Activated CD4-positive, alpha-beta T cell treated with anti-CD3 and anti-CD28 coated beads for 48 hours (primary cell): ENCODE data around the gene HPCAL1.
A peak's percentile ranks its signal among the peaks of the same experiment; 100 is the strongest.

Experiments used
- DNase-seq: peaks from one replicate; pipeline ENCODE4 v3.0.0-alpha.2; 2020

HPCAL1 gene

DNA sequence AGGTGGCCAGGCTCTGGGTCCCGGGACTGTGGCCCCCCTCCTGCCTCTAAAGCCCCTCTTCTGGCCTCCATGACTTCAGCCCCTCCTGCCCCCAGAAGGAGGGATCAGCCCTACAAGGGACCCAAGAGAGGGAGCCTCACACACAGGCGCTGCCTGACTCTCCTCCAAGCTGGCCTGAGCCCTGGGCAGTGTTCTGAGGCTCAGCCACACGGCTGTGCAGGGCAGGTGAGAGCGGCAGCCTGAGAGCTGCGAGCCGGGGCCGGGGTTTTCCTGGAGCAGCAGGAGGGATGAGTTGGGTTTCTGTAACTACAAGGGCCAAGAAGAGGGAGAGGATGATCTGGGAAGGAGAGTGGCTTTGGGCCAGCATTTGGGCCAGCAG, 70.1 kb downstream of the HPCAL1 start:
- no peak for DNase-seq

DNA sequence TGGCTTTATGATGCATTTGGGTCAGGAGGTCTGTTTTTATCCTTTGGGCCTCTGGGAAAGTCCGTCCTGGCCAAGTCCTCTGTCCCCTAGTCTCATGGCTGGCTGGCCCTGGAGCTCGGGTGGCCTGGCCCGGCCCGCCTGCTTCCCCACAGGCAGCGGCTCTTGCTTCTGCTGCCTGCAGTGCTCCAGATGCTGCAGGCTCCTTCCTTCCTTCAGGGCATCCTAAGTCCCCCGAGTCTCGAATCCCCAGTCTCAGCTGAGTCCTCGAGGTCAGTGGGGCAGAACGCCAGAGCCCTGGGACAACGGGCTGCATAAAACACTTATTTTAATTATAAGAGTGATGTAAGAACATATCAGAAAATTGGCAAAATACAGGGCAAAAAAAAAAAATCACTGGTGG, 71.2 kb downstream of the HPCAL1 start:
- DNase-seq = no peak

DNA sequence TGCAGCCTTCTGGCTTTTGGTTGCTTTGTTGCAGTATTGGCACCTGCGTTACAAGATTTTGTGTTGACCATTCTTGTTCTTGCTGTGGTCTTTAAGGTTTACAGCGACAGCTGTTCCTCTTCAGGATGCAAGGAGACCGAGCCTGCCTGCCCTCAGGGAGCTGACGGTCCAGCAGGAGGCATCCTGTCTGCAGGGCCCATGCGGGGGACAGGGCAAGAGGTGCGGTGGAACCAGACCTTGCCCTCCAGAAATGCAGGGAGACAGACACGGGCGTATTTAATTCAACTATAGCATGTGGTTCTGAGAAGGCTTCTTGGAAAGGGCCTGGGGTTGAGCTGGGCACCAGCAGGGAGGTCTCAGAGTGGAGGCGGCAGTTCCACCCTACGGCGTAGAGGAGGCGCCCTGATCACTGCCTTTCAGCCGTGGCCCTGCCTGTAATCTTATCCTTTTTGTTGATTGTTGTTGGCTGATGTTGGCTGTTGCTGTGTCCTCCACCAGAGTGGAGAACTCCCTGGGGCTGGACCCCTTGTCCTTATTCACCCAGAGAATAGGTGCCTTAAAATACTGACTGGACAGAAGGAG, 71.7 kb downstream of the HPCAL1 start:
- no peak for DNase-seq

DNA sequence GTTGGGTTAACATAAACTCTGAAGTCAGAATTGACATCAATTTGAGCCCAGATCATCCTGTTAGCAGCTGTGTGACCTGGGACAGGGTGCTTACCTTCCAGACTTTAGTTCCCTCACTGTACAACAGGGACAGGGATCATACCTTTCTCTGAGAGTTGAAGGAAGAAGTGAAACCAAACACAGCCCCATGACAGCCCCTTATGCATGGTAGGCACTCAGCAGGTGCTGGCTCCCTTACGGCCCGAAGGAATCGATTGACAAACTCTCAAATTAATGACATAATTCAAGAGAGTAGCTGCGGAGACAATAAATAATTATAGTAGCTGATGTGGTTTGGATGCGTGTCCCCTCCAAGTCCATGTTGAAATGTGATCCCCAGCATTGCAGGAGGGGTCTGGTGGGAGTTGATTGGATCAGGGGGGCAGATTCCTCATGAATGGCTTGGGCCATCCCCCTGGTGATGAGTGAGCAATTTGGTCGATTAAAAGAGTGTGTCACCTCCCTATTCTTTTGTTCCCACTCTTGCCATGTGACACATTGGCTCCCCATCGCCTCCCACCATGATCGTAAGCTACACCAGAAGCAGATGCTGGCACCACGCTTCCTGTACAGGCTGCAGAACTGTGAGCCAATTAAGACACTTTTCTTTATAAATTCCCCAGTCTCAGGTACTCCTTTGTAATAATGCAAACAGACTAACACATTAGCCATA, 73.0 kb downstream of the HPCAL1 start:
- peak; percentile 44 for DNase-seq

DNA sequence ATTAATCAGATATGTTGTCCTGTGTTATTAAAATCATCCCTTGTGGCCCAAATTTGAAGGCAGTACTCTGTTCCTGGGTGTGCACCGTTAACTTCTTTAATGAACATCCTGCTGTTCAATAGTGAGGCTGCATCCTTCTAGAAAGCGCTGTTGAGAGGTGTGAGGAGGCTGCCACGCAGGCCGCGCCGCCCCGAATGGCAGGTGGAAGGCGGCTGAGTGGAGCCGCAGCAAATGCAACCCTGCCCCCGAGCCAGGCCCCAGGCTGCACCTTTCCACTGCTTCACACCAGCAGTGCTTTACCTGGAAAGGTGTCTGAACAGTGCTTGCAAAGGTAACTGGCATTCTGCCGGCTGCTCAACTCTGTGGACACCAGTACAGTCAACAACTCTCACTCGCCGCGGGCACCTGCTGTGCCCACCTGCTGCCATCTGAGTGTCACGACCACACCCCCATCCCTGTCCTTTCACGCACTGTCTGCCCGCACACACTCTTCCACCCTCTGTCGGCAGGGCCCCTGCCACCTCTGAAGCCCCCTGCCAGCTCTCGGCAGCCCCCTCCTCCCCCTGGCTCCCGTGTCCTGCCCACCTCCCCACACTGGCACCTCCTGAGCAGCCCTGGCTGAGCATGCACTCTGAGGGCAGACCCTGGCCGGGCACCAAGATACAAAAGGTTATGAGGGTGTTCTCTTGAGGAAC, 74.5 kb downstream of the HPCAL1 start:
- DNase-seq = no peak

DNA sequence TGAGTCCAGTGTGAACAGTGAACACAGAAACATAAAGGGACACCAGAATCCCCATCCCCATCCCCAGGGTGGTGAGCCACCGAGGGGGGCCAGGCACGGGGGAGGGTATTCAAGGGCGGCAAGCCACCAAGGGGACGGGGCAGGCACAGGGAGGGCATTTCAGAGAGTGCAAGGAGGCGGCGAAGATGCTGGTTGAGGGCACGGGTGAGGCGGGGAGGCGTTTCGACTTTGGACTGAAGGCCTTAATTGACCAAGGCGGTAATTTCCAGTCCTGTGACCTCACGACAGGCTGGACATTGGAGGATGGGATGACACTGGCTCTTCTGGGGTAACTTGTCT, 75.0 kb downstream of the HPCAL1 start:
- DNase-seq = no peak

DNA sequence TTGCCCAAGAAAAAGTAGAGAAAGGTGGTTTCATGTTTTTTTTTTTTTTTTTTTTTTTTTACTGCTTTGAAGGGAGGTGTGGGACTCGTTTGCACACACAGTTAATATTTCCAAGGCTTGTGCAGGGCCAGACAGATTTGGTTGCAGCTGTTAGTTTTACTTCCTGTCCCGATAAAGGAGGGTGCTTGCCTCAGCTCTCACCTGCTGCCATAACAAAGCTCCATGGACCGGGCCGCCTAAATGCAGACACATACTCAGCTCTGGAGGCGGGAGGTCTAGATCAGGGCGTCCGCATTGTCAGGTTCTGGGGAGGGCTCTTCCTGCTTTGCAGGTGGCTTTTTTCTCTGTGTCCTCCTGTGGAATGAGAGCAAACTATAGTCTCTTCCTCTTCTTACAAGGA, 75.5 kb downstream of the HPCAL1 start:
- peak; percentile 33 for DNase-seq

DNA sequence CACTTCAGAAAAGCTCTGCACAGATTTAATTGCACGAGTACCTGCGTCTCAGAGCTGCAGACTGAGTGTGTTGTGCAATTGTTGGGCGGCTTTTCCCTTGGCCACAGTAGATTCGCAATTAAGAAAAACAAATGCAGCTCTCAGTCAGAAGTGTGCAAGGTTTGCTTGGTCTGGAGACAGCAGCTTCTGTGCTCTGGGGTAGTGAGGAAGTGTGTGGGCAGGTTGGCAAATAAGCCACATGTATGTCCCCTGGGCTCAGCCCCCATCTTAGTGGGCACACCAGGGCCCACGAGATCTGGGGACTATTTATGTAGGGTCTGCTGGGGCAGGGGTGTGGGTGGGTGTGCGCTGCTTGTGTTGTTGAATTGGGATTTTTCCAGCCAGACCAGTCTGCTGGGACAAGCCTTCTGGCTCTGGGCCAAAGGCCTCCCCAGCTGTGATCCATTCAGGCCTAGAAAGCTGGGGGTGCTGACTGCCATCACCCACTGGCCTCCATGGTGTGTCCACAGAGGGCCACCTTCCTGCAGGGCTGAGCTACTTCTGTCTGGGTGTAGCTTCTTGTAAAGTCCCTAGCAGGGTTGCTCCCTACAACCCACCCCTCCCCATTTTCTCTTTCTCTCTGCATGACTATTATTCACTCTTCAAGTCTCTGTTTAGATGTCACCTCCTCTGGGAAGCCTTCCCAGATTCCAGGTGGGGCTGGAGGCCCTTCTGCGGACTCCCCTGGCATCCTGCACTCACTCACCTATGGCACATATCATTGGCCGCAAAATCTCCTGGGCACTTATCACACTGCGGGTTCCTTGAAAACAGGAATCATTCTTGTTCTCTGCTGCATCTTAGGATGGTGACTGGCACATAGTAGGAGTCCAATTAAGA, 77.6 kb downstream of the HPCAL1 start:
- DNase-seq = no peak

DNA sequence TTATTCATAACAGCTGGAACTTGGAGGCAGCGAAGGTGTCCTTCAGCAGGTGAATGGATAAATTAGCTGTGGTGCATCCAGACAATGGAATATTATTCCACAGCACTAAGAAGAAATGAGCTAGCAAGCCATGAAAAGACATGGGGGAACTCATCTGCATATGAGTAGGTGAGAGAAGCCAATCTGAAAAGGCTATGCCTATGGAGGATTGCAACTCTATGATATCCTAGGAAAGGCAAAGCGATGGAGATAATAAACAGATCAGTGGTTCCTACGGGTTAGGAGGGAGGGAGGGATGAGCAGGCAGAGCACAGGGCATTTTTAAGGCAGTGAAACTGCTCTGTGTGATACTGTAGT, 79.3 kb downstream of the HPCAL1 start:
- DNase-seq = no peak

DNA sequence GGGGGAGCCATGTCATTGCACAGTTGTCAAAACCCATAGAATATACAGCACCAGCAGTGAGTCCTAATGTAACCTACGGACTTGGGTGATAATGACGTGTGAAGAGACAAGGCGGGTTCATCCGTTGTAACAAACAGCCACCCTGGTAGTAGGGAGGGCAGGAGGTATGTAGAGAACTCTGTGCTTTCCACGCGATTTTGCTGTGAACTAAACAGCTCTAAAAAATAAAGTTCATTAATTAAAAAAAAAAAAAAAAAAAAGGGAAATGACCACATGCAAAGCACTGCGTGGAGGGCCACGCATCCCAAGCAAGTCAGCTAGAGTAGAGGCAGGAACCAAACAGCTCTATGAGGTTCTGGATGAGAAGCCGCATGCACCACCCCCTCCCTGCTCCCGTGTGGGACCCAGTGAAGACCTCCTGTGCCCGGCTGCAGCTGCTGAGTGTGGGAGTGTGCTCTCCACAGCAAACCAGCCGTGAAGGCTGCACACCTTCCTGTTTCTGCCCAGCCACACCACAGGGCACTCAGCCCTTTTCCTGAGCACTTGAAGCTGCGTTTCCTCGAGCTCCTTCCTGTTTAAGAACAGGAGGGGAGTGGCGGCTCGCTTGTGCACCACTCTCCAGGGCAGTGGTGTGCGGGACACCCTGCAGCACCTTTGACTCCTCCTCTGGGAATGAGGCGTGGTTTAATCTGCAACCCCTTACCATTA, 79.8 kb downstream of the HPCAL1 start:
- peak; percentile 36 for DNase-seq

DNA sequence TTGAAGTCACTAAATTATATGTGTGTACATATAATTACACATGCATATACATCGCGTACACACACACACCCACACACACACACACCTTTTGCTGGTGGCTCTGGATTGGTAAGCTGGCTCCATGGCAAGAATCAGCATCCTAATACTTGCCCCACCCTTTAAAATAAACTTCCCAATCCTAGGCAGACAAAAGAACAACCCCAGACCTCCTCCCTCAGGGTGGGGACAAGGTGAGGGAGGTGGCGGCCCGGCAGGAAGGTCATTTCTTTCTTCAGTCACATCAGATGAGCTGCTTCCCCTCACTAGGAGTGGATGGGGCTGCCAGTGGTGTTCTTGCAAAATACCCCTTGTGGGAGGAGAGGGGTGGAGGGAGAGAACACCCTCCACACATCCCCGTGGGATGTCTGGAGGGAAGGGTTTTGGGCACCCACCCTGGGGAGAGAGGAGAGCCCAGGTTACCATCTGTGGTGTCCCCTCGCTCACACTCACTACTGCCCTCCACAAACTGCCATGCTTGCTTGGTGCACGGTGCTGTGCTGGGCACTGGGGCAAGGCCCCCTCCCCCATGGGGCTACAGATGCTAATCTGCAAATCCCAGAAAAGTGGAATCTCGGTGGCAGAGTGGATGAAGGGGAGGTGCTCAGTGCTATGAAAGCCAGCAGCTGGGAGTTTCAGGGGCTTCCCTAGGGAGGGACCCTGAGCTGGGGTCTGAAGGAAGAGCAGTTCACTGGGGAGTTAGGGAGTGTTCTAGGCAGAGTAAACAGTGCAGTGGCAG, 81.4 kb downstream of the HPCAL1 start:
- DNase-seq = no peak

DNA sequence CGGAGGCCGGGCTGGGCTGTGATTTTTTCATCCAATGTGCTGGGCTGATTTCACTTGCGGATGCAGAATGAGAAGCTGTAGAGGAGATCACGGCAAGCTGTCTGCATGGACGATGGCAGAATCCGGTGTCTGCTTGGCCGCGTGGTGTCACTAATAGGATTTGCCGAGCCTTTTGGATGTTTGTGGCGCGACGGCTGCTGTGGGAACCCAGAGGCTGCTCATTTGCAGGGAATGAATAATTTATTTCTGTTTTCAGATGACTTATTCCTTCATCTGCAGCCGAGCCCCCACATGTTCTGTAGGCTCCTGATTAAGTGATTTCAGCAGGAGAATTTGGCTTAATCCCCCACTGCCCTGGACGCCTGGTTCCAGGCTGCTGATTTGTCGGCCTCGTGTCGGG, 82.8 kb downstream of the HPCAL1 start:
- DNase-seq = no peak

DNA sequence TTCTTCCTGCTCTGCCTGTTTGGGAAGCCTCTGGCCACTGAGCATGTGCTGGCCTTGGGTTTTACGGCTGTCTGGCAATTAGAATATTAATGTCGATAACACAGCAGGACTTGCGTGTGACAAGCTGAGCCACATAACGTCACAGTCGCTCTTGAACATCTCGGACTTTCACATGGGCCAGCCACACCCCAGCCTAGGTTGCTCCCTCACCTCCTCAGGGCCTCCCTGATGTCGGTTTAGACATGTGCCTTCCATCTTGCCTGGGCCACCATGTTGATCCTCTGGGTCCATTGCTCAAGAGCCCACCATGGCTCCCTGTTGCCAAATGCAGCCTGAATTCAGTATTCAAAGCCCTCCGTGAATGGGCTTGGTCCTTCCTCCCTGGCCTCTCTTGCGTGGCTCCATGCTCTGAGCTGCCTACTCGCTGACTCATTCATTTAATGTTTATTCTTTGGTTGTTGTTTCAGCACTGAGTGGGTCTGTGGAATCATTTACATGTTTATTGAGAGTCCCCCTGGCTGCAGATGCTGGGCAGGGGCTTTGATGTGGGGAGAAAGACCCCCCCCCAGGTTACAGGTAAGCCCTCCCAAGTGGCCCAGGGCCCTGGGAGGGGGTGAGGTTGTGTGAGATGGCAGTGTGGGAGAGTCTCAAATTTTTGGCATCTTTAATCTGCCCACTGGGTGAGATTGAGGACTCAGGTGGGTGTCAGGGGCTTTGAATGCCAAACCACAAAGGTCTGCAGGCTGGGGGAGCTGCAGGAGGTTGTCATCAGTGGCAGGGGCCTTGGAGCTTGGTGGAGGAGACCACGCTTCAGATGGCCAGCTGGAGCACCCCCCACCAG, 83.4 kb downstream of the HPCAL1 start:
- no peak for DNase-seq

DNA sequence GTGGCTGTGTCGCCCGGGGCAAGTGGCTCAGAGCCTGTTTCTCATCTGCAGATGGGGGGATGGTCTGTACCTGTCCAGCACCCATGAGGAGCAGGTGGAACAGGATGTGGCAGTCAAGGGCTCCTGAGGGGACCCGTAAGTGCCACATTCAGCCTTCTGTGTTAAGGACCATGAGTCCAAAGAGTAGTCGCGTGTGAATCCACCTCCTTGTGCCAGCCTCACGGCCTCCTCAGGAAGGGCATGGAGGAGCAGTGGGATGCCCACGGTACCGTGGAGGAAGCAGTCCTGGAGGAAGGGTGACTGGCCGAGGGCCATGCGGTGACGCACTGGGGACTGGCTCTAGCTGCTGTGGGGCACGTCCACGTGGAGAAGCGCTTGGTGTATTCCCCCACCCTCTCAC, 84.3 kb downstream of the HPCAL1 start:
- no peak for DNase-seq

DNA sequence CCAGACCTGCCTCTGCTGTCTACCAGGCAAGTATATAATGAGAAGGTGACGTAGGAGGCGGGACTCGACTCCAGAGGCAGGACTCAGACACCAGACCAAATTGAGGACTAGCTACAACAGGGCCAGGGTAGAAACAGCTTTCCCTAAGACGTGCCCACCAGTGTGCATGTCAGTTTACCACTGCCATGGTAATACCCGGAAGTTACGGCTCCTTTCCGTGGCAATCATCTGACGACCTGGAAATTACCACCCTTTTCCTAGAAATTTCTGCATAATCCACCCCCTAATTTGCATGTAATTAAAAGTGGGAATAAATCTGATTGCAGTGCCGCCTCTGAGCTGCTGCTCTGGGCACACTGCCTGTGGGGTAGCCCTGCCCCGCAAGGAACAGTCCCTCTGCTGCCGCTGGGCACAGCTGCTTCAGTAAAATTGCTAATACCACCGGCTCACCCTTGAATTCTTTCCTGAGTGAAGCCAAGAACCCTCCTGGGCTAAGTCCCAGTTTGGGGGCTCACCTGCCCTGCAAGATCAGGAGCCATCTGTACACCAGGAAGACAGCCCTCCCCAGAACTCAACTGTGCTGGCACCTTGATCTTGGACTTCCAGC, 86.4 kb downstream of the HPCAL1 start:
- no peak for DNase-seq

DNA sequence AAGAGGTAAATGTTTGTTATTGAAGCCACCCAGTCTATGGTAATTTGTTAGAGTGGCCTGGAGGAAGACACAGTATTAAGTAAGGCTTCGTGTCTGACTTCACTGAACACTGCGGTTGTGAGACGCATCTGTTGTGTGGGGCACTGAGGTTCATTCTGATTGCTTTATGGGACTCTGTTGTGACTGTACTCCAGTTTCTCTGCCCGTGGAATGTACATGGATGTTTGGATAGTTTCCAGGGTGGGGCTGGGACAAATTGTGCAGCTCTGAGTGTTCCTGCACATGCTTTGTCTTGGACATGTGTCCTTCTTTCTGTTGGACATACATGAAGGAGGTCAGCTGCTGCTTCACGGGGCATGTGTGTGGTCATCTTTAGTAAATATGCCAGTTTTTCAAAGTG, 86.9 kb downstream of the HPCAL1 start:
- no peak for DNase-seq

DNA sequence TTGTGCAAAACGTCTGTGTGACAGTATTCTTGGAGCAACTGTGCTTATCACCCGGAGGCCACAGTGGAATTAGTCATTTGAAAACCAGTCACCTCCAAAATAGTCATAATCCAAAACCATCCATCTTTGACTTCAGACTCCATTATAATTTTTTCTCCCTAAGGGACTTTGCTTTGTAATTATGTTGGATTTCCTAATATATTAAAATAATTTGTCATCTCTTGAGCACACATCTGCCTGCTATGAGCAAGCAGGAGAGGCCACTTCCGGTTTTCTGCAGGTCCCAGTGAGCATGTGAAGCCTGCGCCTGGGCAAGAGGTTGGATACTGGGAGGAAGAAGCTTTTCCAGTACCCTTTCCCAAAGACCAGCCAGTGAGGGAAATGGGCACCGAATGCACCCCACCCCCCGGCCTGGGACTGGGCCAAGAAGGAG, 87.7 kb downstream of the HPCAL1 start:
- DNase-seq = no peak

DNA sequence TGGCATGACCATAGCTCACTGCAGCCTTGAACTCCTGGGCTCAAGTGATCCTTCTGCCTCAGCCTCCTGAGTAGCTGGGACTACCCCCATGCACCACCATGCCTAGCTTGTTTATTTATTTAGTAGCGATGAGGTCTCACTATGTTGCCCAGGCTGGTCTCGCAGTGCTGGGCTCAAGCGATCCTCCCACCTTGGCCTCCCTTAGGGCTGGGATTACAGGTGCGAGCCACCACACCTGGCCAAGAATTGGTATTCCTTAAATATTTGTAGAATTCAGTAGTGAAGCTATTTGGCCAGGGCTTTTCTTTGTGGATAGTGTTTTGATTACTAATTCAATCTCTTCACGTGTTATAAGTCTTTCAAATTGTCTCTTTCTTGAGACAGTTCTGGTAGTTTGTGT, 89.4 kb downstream of the HPCAL1 start:
- no peak for DNase-seq

DNA sequence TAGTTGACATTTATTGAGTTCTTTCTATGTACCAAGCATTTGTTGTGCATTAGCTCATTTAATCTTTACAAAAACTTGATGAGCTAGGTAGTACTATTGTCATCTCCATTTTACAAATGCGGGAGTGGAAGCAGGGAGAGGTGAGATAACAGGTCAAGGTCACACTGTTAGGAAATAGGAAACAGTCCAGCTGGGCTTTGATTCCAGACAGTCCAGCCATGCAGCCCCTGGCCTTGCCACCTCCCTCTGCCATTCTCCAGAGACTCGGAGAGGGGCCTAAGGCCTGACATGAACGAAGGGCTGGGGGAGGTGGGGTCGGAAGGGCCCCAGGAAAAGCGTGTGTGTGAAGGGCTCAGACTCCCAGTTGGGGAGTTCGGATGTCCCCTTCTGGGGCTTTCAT, 89.8 kb downstream of the HPCAL1 start:
- DNase-seq = no peak

DNA sequence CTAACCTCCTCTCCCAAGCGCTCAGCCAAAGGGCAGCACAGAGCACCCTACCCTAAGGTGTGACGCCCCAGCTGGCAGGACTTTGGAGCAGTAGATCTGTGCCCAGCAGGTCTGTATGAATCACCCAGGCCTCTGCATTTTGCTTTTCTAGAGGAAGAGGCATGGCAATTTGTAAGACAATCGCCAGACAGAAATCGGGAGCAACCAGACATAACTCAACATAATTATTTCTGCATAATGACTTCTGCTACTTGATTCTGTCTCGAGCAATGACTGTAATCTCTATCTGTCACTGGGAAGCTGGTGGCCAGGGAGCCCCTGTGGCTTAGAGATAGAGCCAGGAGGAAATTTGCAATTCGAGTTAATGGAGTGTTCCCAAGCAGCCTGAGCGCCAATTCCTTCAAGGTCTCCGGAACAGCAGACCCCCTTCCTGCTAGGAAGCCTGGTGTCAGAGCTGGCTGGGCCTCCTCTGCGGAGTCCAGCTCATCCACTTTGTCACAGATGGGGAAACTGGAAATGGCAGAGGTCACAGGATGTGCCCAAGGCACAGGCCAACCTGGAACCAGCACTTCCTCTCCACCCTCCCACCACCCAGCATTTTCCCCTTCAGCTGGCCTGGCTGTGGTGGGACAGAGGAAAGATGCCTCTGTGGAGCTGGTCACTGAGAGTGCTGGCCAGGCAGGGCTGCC, 90.4 kb downstream of the HPCAL1 start:
- no peak for DNase-seq
